B cell (primary cell): ENCODE results near the gene G6PD.

Experiments
- EZH2 ChIP-seq: IDR thresholded peaks from 2 replicates; pipeline ENCODE4 v1.6.1; 2012; ENCODE audit warnings: borderline replicate concordance, low read depth, mild to moderate bottlenecking, moderate library complexity, low read length; ENCODE audit not compliant: insufficient read depth, poor library complexity, severe bottlenecking
- TF ChIP-seq, protein P1 (sequence below): fragments of 200-600 bp; IDR thresholded peaks from one replicate; pipeline ENCODE4 v1.8.0; 2022; ENCODE audit warnings: antibody characterized with exemption, mild to moderate bottlenecking

GRCh38 chrX:154511761-154512160 lies 34.9 kb downstream of the G6PD start:
- TF ChIP-seq, protein P1, sequence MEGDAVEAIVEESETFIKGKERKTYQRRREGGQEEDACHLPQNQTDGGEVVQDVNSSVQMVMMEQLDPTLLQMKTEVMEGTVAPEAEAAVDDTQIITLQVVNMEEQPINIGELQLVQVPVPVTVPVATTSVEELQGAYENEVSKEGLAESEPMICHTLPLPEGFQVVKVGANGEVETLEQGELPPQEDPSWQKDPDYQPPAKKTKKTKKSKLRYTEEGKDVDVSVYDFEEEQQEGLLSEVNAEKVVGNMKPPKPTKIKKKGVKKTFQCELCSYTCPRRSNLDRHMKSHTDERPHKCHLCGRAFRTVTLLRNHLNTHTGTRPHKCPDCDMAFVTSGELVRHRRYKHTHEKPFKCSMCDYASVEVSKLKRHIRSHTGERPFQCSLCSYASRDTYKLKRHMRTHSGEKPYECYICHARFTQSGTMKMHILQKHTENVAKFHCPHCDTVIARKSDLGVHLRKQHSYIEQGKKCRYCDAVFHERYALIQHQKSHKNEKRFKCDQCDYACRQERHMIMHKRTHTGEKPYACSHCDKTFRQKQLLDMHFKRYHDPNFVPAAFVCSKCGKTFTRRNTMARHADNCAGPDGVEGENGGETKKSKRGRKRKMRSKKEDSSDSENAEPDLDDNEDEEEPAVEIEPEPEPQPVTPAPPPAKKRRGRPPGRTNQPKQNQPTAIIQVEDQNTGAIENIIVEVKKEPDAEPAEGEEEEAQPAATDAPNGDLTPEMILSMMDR, result no peak
- TF ChIP-seq EZH2, result no peak
